Omental fat pad (tissue), 4 donors: ENCODE measurements around the gene SIGMAR1. TPM values are rescaled to one million over a fixed set of nuclear protein-coding genes. Genes with fewer than 3 reads are reported as not detected.

Source experiments
- ATAC-seq: fragments of 150-250 bp; one replicate; pipeline ENCODE4 v1.9.1; 2016; ENCODE audit warnings: mild to moderate bottlenecking, moderate library complexity; ENCODE audit not compliant: low FRiP score
- DNase-seq: peaks from one replicate; pipeline ENCODE4 v3.0.0-alpha.2; 2019; ENCODE audit warnings: low spot score
- CTCF ChIP-seq, 3 donors: fragments of 450-650 bp; IDR thresholded peaks; one replicate each; pipeline ENCODE4 v1.5.1; 2016 to 2017; ENCODE audit warnings: antibody characterized with exemption in 3 of 3, mild to moderate bottlenecking in 3 of 3, moderate library complexity in 2 of 3
- total RNA-seq, 4 donors: library from RNA; depleted of rRNA; stranded (reverse); fragments of >200 nt; gene quantifications; one replicate each; pipeline ENCODE4 v1.1.0, GENCODE V29; 2016

SIGMAR1 gene
- total RNA-seq, 4 donors from 2014 or later, result 72.9 to 88.6 (median 73.2) TPM

- no peak for TF ChIP-seq CTCF (IDR thresholded peaks at IDR 0.05)
- ATAC-seq, result no peak
- DNase-seq, result no peak
These were observed 14.0 kb downstream of the SIGMAR1 start for GRCh38 chr9:34623374-34624235.

- no peak for TF ChIP-seq CTCF (IDR thresholded peaks at IDR 0.05)
- DNase-seq, result peak; percentile 88
- ATAC-seq, result peak; percentile 93
These were observed 17.3 kb downstream of the SIGMAR1 start, which contains the start of gene DCTN3 for GRCh38 chr9:34620061-34620994. Gene DCTN3 (minus strand): TSS chr9:34620495. CDS start chr9:34620464, 31 bp downstream.

GRCh38 chr9:34615132-34615531 lies 22.5 kb downstream of the SIGMAR1 start:
- ATAC-seq (no peak), DNase-seq (no peak)
- TF ChIP-seq CTCF (IDR thresholded peaks at IDR 0.05), result no peak

- peak in 2 of 3 donors; percentile 12 to 28 for TF ChIP-seq CTCF (IDR thresholded peaks at IDR 0.05)
- ATAC-seq (peak; percentile 67), DNase-seq (peak; percentile 71)
These were observed 24.7 kb downstream of the SIGMAR1 start for GRCh38 chr9:34612788-34613390.

GRCh38 chr9:34611811-34612787 lies 25.5 kb downstream of the SIGMAR1 start, which contains the start of gene RPP25L:
Gene RPP25L (minus strand): TSS chr9:34612097. CDS start chr9:34611296, 801 bp downstream.
- peak; percentile 50 for DNase-seq
- peak; percentile 96 for ATAC-seq
- TF ChIP-seq CTCF (IDR thresholded peaks at IDR 0.05), result no peak
